Uterus (tissue), 2 donors: ENCODE data around the gene ACVR1.
"Not testable (repeated sequence)": the region's sequence is repeated elsewhere in the genome, so short reads cannot be mapped to it uniquely, and the experiment has no call there.

Experiments
- POLR2A ChIP-seq, 2 donors: fragments of 450-650 bp; IDR thresholded peaks; one replicate each; pipeline ENCODE4 v1.6.1; 2016; ENCODE audit warnings: antibody characterized with exemption in 2 of 2, mild to moderate bottlenecking in 1 of 2, moderate library complexity in 1 of 2
- TF ChIP-seq, protein P1 (sequence below), 4 experiments: fragments of 200-600 bp in 2 of 4; fragments of 450-650 bp in 2 of 4; sonication (generic) in 2 of 4; IDR thresholded peaks; one replicate each; pipeline ENCODE4 v1.5.1; 2016 to 2019; ENCODE audit warnings: antibody characterized with exemption in 4 of 4, mild to moderate bottlenecking in 2 of 4, moderate library complexity in 1 of 4

DNA sequence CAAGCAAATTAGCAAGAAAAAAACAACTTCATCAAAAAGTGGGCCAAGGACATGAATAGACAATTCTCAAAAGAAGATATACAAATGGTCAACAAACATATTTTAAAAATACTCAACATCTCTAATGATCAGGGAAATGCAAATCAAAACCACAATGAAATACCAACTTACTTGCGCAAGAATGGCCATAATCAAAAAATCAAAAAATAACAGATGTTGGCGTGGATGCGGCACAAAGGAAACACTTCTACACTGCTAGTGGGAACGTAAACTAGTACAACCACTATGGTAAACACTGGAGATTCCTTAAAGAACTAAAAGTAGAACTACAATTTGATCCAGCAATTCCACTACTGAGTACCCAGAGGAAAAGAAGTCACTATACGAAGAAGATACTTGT is 119.7 kb downstream of the ACVR1 start:
- TF ChIP-seq, protein P1, sequence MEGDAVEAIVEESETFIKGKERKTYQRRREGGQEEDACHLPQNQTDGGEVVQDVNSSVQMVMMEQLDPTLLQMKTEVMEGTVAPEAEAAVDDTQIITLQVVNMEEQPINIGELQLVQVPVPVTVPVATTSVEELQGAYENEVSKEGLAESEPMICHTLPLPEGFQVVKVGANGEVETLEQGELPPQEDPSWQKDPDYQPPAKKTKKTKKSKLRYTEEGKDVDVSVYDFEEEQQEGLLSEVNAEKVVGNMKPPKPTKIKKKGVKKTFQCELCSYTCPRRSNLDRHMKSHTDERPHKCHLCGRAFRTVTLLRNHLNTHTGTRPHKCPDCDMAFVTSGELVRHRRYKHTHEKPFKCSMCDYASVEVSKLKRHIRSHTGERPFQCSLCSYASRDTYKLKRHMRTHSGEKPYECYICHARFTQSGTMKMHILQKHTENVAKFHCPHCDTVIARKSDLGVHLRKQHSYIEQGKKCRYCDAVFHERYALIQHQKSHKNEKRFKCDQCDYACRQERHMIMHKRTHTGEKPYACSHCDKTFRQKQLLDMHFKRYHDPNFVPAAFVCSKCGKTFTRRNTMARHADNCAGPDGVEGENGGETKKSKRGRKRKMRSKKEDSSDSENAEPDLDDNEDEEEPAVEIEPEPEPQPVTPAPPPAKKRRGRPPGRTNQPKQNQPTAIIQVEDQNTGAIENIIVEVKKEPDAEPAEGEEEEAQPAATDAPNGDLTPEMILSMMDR (IDR thresholded peaks at IDR 0.05) = not testable (repeated sequence)
- TF ChIP-seq POLR2A (IDR thresholded peaks at IDR 0.05) = not testable (repeated sequence)
